NCI-H345 (cell line): Measurements from ENCODE around the gene ANKRD13C.
A peak's percentile ranks its signal among the peaks of the same experiment; 100 is the strongest.

Experiments
- DNase-seq: peaks from one replicate; lab custom pipeline; 2025; lab: John Stamatoyannopoulos, UW

The ANKRD13C gene

DNA sequence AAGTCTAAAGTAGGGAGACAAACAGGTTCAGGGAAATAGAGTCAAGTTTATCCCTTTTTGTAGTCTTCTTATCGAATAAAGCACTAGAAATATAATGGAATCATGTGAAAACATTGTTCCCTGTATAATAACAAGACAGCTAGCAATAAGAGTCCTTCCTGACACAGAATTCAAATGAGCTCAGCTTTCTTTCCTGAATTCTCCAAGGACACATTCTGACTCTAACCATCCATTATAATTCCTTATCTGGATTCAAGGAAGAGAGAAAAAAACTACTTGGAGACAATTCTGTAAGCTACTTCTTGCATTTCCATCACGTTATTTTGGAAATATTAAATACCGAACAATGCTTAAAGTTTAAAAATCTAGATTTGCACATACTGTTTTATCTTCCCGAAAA lies 58.8 kb downstream of the ANKRD13C start:
- DNase-seq = no peak

DNA sequence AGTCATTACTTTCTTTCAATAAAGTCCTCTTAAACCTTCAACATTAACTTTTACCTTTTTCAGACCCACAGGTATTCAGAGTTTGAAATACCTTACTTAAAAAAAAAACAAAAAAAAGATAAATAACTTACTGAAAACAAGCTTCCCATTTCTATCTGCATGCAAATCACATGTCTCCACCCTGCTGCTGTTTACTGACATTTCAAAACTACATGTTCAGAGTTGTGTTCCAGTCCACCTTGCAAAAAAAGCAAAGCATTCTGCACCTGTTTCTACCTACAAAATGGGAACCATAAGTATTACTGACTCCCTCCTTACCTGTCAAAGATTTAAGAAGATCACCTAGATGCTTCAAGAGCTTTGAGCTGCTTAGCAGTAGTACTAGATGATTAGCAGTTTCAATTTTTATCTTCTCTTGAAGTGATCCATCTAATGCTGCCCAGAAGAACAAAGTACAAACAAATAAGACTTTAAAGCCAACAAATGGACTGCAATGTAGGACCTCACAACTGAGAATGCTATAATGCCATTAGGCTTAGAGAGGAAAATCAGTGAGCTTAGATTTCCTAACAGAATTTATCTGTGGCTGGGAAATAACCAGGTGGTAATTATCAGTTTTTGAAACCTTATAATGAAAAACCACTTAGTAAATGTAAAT lies 61.2 kb downstream of the ANKRD13C start:
- no peak for DNase-seq

DNA sequence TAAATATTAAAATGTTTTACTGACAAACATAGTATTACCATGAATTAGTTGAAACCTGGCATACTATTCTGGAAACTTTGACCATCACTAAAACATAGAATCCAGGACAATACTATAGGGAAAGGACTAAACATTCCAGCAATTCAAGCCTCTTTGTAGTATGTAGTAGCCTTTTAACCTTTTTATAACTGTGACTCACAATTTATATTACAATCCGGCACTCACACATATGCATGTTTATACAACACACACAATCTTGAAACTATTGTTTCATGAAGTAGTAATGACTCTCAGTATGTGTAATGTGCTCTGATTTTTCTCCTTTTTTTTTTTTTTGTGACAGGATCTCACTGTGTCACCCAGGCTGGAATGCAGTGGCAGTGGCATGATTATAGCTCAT lies 64.3 kb downstream of the ANKRD13C start:
- no peak for DNase-seq

DNA sequence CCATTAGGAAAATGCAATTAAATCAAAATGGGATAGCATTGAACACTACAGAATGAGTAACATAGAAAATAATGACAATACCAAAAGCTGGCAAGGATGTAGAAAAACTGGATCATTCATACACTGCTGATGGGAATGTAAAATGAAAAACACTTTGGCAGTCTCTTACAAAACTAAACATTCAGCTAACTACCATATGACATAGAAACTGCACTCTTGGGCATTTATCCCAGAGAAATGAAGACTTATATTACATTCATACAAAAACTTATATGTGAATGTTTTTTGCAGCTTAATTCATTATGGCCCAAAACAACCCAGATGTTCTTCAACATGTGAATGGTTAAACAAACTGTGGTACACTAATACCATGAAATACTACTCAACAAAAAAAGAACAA lies 66.4 kb downstream of the ANKRD13C start:
- no peak for DNase-seq

DNA sequence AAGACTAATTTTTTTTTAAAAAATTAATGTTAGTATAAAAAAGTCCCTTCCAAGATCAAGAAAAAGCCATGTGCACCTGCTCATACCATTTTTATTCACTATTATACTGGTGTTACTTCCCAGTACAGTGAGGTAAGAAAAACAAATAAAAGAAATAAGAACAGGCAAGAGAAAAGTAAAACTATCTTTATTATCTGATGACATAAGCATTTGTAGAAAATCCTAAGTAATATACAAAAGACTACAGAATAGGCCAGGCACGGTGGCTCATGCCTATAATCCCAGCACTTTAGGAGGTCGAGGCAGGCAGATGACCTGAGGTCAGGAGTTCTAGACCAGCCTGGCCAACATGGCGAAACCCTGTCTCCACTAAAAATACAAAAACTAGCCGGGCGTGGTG lies 68.1 kb downstream of the ANKRD13C start:
- DNase-seq = no peak

DNA sequence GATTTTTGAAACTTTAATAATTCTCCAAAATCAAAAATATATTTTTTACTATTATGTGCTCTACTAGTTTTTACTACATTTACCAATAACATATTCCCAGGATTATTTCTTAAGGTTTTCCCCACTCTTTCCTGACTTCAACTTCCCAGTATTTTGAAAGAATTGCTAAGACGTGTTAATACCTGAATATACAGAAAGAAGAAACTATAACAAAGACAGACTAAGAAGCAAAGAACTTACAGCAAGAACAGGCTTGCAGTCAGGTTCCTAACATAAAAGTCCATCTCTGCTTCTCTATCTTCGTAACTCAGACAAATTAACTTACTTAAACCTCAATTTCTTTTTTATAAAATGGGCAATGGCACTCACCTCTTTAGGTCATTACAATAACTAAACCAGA lies 70.2 kb downstream of the ANKRD13C start:
- no peak for DNase-seq

DNA sequence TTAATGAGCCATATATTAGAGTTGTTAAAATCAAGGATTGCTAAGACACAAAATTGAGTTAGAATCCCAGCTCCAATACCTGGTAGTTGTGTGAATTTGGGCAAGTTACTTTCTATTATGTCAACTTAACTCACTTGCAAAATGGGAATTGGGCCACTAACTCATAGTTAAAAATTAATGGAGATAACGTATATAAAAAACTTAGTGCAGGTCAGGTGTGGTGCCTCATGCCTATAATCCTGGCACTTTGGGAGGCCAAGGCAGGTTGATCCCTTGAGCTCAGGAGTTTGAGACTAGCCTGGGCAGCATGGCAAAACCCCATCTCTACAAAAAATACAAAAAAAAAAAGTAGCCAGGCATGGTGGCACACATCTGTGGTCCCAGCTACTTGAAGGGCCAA lies 75.8 kb downstream of the ANKRD13C start:
- no peak for DNase-seq

DNA sequence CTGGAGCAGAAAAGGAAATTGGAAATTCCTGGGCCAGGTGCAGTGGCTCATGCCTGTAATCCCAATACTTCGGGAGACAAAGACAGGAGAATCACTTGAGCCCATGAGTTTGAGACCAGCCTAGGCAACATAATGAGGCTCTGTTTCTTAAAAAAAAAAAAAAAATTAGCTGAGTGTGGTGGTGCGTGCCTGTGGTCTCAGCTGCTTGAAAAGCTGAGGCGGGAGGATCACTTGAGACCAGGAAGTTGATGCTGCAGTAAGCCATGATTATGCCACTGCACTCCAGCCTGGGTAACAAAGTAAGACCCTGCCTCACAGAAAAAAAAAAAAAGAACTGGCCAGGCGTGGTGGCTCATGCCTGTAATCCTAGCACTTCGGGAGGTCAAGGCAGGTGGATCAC lies 76.6 kb downstream of the ANKRD13C start:
- no peak for DNase-seq

DNA sequence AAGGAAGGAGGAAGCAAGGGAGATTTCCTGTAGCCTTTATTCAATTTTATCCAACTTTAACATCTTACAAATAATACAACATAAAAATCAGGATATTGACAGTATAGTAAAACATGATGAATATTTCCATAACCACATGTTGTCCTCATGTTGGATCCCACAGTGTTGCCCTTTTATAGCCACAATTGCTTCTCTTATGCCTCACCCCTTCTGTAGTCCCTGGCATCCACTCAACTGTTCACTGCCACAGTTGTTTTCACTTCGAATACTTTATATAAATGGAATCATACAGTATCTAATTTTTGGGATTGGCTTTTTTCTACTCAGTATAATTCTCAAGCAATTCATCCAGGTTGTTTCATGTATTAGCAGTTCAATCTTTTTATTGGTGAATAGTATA lies 88.6 kb downstream of the ANKRD13C start:
- no peak for DNase-seq

DNA sequence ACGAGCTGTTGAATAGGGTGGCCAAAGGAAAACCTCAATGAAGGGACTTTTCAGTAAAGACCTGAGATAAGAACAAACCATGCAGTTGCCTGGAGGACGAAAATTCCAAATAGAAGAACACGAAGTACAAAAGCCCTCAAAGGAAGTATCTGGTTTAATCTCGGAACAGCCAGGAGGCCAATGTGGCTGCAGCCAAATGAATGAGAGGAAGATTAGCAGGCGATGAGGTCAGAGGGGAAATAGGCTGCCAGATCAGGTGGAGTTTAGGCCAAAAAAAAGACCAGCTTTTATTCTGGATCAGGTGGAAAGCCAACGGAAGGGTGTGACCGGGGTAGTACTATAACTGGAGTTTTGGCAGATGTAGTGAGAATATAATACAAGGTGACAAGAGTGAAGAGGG lies 89.7 kb downstream of the ANKRD13C start:
- no peak for DNase-seq

DNA sequence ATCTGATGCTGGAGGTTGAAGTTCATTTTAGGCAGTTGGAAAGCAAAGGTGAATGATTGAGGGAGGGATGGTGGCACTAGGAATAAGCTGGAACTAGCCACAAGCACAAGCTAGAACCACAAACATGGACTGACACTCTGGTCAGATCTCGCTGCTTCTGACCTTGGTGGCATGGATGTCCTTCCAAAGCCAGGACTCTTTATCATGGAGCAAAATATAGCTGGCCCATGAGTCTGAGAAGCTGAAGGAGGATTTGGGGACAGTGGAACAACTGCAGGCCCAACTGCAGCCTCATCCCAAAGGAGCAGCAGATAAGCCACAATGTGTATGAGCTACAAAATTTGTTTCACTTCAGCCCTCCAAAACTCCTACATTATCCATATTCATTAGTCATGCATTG lies 97.9 kb downstream of the ANKRD13C start:
- no peak for DNase-seq

DNA sequence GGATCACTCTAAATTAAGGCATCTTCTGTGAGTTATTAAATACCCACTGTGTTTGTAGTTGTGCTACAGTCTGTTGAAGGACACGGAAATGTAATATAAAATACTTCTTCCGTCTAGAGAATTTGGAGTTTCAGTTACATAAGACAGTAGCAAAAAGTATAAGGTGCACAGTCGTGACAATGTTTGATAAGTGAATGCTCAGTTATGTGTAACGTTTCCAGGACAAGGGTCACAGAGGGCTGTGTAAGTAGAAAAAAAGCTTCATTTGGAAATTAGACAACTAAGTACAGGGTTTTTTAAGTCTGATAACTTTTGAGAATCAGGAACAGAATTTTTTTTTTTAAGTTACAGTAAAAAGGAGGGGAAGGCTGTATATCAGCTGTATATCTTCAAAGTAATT lies 105.8 kb downstream of the ANKRD13C start:
- DNase-seq = no peak

DNA sequence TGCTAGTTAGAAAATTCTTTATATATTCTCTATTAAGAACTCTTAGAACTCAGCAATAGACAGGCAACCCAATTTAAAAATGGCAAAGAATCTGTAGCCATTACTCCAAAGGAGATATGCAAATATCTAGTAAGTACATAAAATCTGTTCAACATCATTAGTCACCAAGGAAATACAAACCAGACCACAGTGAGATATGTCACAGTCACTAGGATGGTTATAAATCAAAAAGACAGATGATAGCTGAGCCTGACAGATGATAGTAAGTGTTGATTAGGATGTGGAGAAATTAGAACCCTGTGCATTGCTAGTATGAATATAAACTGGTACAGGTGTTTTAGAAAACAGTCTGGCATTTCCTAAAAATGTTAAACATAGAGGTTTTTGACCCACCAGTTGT lies 106.8 kb downstream of the ANKRD13C start:
- DNase-seq = no peak

DNA sequence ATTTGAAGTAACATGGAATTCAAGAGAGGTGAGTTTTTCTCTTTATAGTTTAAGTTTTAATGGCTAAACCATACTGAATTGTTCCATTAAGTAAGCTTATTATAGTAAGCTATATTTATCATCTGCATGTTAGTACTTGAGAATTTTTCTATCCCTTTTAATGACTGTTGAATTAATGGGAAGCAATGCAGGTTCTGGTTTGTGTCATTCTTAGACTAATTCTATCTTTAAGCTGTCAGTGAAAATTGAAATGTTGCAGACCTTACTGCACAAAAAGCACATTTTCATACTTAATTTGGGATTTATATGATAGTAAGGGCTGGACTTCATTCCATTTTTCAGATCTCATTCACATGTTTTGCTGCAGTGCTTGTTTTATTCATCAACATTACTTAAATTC lies 107.4 kb downstream of the ANKRD13C start:
- no peak for DNase-seq

DNA sequence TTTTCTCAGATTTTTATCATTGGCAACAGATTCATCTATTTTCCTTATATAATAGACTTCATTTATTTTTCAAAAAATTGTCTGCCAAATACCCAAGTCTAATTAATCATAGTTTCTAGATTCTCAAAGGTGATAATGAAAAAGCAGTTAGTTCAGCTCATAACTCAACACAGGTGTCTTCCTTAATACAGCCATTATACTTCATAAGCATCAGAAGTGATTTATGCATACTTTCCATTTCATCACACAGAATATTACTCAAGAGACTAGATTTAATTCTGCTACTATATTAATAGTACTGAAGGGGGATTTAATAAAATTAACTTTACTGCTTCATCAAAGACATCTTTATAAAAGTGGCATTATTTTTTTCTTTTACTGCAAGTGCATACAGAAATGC lies 114.6 kb downstream of the ANKRD13C start:
- no peak for DNase-seq

DNA sequence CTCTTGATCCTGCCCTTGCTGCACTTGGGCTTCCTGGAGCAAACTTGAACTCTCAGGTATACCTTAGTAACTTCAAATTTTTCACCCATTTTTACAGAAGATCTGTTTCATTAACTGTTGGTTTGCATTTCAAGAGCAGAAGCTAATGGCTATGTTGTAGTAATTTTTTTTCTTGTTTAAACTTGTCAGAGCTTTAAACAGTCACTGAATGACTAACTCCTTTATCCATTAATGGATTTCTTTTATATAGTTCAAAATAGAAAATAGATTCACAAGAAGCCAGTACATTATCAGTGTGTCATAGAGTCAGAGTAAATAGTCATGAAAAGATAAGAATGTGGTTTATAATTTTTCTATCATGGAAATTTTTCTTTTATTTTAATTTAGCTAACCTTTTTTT lies 119.8 kb downstream of the ANKRD13C start:
- DNase-seq = no peak

DNA sequence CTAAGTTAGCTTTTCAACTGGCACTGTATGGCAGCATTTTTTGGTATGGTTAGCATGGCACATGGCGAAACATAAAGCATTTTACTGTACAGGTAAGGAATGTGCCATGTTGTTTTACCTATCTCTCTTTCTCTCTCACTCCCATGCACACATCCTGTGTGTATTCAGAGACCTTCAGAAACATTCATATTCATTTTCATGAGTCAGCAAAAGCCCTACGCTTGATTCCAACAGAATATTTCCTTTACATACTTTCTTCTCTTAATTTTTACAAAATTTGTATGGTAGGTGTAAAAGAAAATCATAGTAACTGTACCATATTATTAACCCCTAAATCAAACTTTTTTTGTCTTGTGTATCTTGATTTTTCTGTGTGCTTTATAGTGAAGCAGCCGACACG lies 123.0 kb downstream of the ANKRD13C start:
- DNase-seq = no peak

DNA sequence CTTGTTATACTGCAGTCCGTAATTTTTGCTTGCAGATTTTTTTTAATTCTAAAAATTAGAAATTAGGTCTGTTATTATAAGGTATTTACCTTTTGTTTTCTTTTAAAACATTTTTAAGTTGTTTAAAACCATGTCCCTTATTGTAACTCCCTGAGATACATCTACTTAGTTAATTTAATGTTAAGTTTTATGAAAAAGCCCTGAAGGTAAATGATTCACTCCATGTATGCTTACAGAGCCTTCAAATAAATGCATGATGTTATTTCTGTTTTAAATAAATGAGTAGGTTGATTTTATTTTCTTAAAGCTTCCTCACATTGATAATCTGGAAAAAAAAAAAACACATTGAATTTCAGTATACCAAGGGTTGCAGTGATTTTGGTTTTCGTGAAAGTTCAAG lies 125.9 kb downstream of the ANKRD13C start:
- DNase-seq = no peak

DNA sequence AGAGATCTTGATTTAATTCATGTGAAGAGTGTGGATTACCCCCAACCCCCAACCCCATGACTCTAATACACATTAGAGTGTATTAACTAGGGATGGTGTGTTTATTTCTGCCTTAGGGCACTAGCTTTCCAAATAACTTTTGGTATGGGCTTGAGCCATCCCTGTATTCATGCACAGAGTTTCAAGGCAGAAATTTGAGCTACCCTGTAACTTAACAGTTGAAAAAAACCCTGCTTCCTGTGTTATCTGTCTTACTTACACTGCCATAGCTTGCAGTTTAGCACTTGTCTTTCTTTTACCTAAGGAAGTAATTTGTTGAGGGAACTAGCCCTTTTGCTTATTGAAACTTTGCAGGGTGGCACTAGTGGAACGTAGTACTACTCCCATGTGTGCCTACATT lies 127.1 kb downstream of the ANKRD13C start:
- no peak for DNase-seq

DNA sequence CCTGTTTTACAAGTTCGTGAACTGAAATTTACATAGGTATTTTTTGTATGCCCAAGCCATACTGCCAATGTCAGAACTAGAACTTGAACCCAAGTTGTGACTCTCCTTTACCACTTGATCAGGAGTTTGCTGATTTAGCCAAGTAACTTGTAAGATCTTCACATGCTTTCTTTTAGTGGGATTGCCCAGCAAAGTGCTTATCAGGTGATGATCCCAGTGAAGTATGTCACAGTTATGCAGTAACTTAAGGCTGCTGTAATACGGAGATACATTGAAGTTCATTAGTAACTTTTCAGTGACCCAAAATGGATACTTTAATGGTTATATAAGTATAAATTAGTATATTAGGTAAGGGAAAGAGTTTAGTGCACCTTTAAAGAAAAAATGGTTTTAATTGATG lies 129.6 kb downstream of the ANKRD13C start:
- DNase-seq = no peak

DNA sequence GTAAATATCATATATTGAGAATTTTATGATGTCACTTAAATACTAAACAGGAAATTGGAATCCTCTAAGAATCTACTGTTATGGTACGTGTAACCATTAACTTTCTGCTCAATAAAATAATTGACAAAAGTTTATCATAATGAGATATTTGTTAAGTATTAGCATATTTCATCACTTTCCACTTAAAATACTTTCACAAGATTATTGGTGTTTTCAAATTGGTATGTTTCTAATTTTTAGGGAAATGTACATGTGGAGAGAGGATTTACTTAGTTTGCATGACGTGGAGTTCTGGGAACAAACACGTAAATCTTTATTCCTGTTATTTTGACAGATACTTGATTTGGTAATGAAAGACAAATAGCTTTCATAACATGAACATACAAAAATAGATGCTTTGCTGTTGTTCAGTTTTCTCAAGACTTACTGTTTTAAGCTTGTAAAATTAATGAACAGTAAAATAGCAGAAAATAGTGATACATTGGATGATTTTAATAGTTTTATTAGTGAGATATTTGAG lies 131.7 kb downstream of the ANKRD13C start:
- no peak for DNase-seq

DNA sequence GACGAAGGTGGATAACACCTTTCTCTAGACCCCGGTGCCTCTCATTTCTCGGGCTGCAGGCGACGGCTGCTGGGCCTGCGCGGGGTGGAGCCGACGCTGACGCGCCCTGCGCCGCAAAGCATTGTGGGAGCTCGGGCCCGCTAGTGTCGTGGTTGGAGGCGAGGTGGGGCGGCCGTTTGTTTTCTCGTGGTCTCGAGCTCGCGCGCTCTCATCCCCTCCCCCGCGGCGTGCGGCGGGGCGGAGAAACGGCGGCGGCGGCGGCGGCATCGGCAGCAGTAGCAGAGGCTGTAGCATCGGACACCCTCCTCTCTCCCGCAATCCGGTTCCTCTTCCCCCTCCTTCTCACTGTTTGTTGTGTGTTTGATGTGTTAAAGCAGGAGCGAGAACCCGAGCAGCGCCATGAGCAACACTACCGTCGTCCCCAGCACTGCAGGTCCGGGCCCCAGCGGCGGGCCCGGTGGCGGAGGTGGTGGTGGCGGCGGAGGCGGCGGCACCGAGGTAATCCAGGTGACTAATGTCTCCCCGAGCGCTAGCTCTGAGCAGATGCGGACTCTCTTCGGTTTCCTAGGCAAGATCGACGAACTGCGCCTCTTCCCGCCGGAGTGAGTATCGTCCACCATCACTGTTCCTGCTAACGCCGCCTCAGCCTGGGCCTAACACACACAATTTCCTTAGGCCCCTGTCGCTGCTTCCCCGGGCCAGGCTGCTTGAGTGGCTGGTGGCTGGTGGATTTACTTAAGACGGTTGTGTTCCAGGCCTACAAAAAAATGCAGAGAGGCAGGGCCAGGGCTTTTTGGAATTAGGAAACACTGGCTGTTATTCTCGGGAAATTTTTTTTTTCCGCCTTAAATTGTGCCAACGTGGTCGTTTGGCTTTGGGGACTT lies 133.0 kb downstream of the ANKRD13C start, which contains the start of gene SRSF11:
Gene SRSF11, plus strand, starts transcription at position 143 of the 884 bp plus-strand sequence. Its CDS starts 257 bp downstream, at position 400.
- peak; percentile 96 for DNase-seq

DNA sequence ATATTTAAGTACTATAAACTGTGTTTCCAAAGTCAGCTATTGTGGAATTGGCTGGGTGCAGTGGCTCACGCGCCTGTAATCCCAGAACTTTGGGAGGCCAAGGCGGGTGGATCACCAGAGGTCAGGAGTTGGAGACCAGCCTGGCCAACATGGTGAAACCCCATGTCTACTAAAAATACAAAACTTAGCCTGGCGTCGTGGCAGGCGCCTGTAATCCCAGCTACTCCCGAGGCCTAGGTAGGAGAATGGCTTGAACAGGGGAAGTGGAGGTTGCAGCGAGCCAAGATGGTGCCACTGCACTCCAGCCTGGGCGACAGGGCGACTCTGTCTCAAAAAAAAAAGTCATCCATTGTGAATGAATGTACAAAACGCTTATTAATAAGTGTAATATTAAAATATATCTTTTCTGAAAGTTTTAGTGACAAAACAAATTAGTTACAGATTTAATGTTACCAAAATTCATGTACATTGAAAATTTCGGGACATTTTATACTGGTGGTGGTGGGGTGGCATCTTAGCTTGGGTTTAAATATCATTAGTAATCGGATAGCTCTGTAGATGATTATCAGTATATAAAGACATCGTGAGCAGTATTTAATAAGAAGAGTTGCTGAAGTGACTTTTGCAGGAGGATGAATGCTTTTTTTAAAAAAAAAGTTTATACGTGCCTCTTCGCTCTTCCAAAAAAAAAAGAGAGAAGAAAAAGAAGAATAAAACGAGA lies 133.8 kb downstream of the ANKRD13C start:
- DNase-seq = no peak
